K562 (cell line): ENCODE results near the gene ATF3. TPM values are rescaled to one million over a fixed set of nuclear protein-coding genes. Genes with fewer than 3 reads are reported as not detected.
A peak's percentile ranks its signal among the peaks of the same experiment; 100 is the strongest.

Experiments
- ATAC-seq: fragments of 200-7000 bp; cut with Tn5 transposase; 3 replicates; pipeline ENCODE4 v1.9.1; 2020; ENCODE audit warnings: moderate library complexity
- BruUV-seq: library from RNA; stranded (reverse); fragments of 400-500 nt; replicated peaks from 2 replicates; lab custom pipeline; 2021; lab: Mats Ljungman, UMichigan
- CTCF ChIA-PET: fragments of 300-600 bp; formaldehyde crosslinking; extraction: SDS; loops from one replicate; lab custom pipeline; 2021; ENCODE audit warnings: low intra/inter-chr PET ratio; lab: Yijun Ruan, JAX
- POLR2A ChIA-PET: fragments of 300-600, 350-650 bp; sonication (Branson Sonifier 250); formaldehyde crosslinking; extraction: SDS; loops from one replicate; lab custom pipeline; 2021; ENCODE audit warnings: antibody characterized with exemption, inconsistent platforms; lab: Yijun Ruan, JAX
- DNase-seq, 4 experiments: peaks; one replicate each; pipeline versions ENCODE4 v3.0.0 to v3.0.0-alpha.2; 2011 to 2018; ENCODE audit warnings: low spot score in 3 of 4, mixed read lengths in 3 of 4; ENCODE audit errors: extremely low read depth in 1 of 4
- FAIRE-seq: peaks from 2 replicates; lab custom pipeline; 2011; peaks lifted over from hg19 to GRCh38; lab: Jason Lieb, UNC
- H2AFZ ChIP-seq: 2 replicates; pipeline ENCODE4 v1.6.0; 2011; ENCODE audit warnings: low read depth, low read length, control low read depth, inconsistent platforms
- H3K27ac ChIP-seq: fragments of 200-600 bp; 3 replicates; pipeline ENCODE4 v1.8.0; 2011; ENCODE audit warnings: low read depth, mild to moderate bottlenecking, control low read depth, inconsistent platforms, low read length, moderate library complexity, mixed read lengths; ENCODE audit errors: extremely low read depth
- H3K27me3 ChIP-seq, 2 experiments: fragments of 300-600 bp in 1 of 2; 2 replicates in 1 of 2; 3 replicates in 1 of 2; pipeline versions ENCODE4 v1.6.0 to v1.8.0; 2011; ENCODE audit warnings: inconsistent platforms in 2 of 2, low read length in 2 of 2, mild to moderate bottlenecking in 1 of 2, mixed read lengths in 1 of 2, moderate library complexity in 1 of 2; ENCODE audit not compliant: control insufficient read depth in 2 of 2, insufficient read depth in 2 of 2
- H3K36me3 ChIP-seq: fragments of 300-600 bp; 3 replicates; pipeline ENCODE4 v1.8.0; 2011; ENCODE audit warnings: mild to moderate bottlenecking, low read length, inconsistent platforms; ENCODE audit not compliant: control insufficient read depth, insufficient read depth
- H3K4me1 ChIP-seq, 2 experiments: fragments of 200-600 bp in 1 of 2; replicated peaks in 1 of 2; 2 replicates in 1 of 2; 3 replicates in 1 of 2; pipeline versions ENCODE4 v1.5.1 to v1.8.0; 2011; ENCODE audit warnings: inconsistent platforms in 2 of 2, low read length in 2 of 2, mild to moderate bottlenecking in 1 of 2, mixed read lengths in 1 of 2, moderate library complexity in 1 of 2; ENCODE audit not compliant: control insufficient read depth in 2 of 2, insufficient read depth in 2 of 2
- H3K4me2 ChIP-seq: 2 replicates; pipeline ENCODE4 v1.6.1; 2011; ENCODE audit warnings: low read length, control low read depth, inconsistent platforms, mixed read lengths; ENCODE audit not compliant: insufficient read depth
- H3K4me3 ChIP-seq: fragments of 200-600 bp; sonication (generic), shearing (Covaris generic); 2 replicates; pipeline ENCODE4 v1.5.1; 2016; ENCODE audit warnings: control low read depth, inconsistent platforms
- H3K79me2 ChIP-seq: fragments of 200-600 bp; 3 replicates; pipeline ENCODE4 v1.8.0; 2011; ENCODE audit warnings: low read length, inconsistent platforms; ENCODE audit not compliant: control insufficient read depth, insufficient read depth
- H3K9ac ChIP-seq, 2 experiments: 2 replicates each; pipeline versions ENCODE4 v1.6.0 to v1.6.1; 2011; ENCODE audit warnings: low read depth in 2 of 2, low read length in 2 of 2, control low read depth in 1 of 2, inconsistent platforms in 1 of 2, mild to moderate bottlenecking in 1 of 2, mixed read lengths in 1 of 2; ENCODE audit not compliant: insufficient read depth in 1 of 2
- H3K9me1 ChIP-seq: one replicate; pipeline ENCODE4 v1.6.0; 2011; ENCODE audit warnings: inconsistent platforms, mild to moderate bottlenecking, low read length, moderate library complexity; ENCODE audit not compliant: control insufficient read depth, insufficient read depth
- H3K9me3 ChIP-seq: replicated peaks from 2 replicates; pipeline ENCODE4 v1.5.1; 2011; ENCODE audit warnings: low read depth, low read length, inconsistent platforms; ENCODE audit not compliant: control insufficient read depth, insufficient read depth
- H4K20me1 ChIP-seq: replicated peaks from 2 replicates; pipeline ENCODE4 v1.6.1; 2011; ENCODE audit warnings: low read length, inconsistent platforms, mixed read lengths; ENCODE audit not compliant: control insufficient read depth, insufficient read depth
- CEBPB ChIP-seq: fragments of 450-650 bp; IDR thresholded peaks from 2 replicates; pipeline ENCODE4 v1.6.1; 2016; ENCODE audit warnings: missing genetic modification characterization, missing compliant biosample characterization
- CEBPG ChIP-seq, 3 experiments: fragments of 200-800 bp in 1 of 3; sonication (Bioruptor generic) in 1 of 3; sonication (generic) in 1 of 3; formaldehyde crosslinking in 1 of 3; IDR thresholded peaks in 2 of 3; conservative IDR thresholded peaks in 1 of 3; 2 replicates each; pipeline versions ENCODE4 v1.6.1 to v1.8.0; 2016 to 2022; ENCODE audit warnings: missing compliant biosample characterization in 2 of 3, missing genetic modification characterization in 2 of 3, mild to moderate bottlenecking in 1 of 3, missing genetic modification reagents in 1 of 3
- CHD4 ChIP-seq: fragments of 200-600 bp; sonication (generic); IDR thresholded peaks from 3 replicates; pipeline ENCODE4 v1.6.1; 2012; ENCODE audit warnings: low read depth, mild to moderate bottlenecking, mixed read lengths, low read length, inconsistent platforms; ENCODE audit not compliant: insufficient read depth, insufficient replicate concordance, poor library complexity, severe bottlenecking
- ETV1 ChIP-seq: fragments of 450-650 bp; conservative IDR thresholded peaks from 2 replicates; pipeline ENCODE4 v1.6.1; 2016; ENCODE audit warnings: missing genetic modification characterization, control low read depth, low read depth, missing compliant biosample characterization
- HDAC8 ChIP-seq: fragments of 450-650 bp; IDR thresholded peaks from 2 replicates; pipeline ENCODE4 v1.6.1; 2016; ENCODE audit warnings: mild to moderate bottlenecking, missing genetic modification characterization, moderate library complexity, missing compliant biosample characterization
- HMG20B ChIP-seq: fragments of 250-450 bp; sonication (Bioruptor Pico); IDR thresholded peaks from 2 replicates; pipeline ENCODE4 v1.5.0; 2021; ENCODE audit warnings: mild to moderate bottlenecking
- NFIC ChIP-seq: fragments of 450-650 bp; IDR thresholded peaks from 2 replicates; pipeline ENCODE4 v1.6.1; 2017; ENCODE audit warnings: mild to moderate bottlenecking, inconsistent platforms
- RBM15 ChIP-seq: fragments of 200-400 bp; formaldehyde crosslinking; IDR thresholded peaks from 2 replicates; pipeline ENCODE4 v1.6.1; 2018; ENCODE audit warnings: mild to moderate bottlenecking, low read length, moderate library complexity; ENCODE audit not compliant: insufficient read depth
- SMAD3 ChIP-seq: fragments of 450-650 bp; formaldehyde crosslinking; conservative IDR thresholded peaks from 2 replicates; pipeline ENCODE4 v1.4.0; 2020; ENCODE audit warnings: mild to moderate bottlenecking
- SMARCC2 ChIP-seq: fragments of 450-650 bp; IDR thresholded peaks from 2 replicates; pipeline ENCODE4 v1.6.1; 2017; ENCODE audit warnings: antibody characterized with exemption, moderate library complexity, mild to moderate bottlenecking, low read depth
- TRIM24 ChIP-seq, 2 experiments: fragments of 450-650 bp; IDR thresholded peaks; 2 replicates each; pipeline ENCODE4 v1.6.1; 2016
- ZBED1 ChIP-seq: IDR thresholded peaks from 2 replicates; pipeline ENCODE4 v1.6.1; 2014
- ZFP36 ChIP-seq: fragments of 150-350 bp; IDR thresholded peaks from 2 replicates; pipeline ENCODE4 v1.6.1; 2018; ENCODE audit warnings: low read length, low read depth; ENCODE audit not compliant: partially characterized antibody
- ZFPM2 ChIP-seq: fragments of 250-450 bp; sonication (Bioruptor Pico); IDR thresholded peaks from 2 replicates; pipeline ENCODE4 v1.5.1; 2022; ENCODE audit warnings: mild to moderate bottlenecking
- WGBS: fragments of 100-300 bp; shearing (Covaris generic); methylation state at CpG from one replicate; pipeline ENCODE4 v1.1.6; 2016; ENCODE audit warnings: low coverage, mixed read lengths; ENCODE audit not compliant: insufficient coverage; ENCODE audit errors: missing lambda C conversion rate; 5-methylcytosine and 5-hydroxymethylcytosine counted together
- in situ Hi-C: fragments of 300-500 bp; cut with MboI; formaldehyde crosslinking; loops from 4 replicates; pipeline ENCODE4 v1.15.0; 2018; ENCODE audit warnings: inconsistent platforms, mixed read lengths
- intact Hi-C: fragments of 100-400 bp; cut with micrococcal nuclease; formaldehyde crosslinking; loops from 2 replicates; pipeline ENCODE4 v1.14.2; 2022
- polyA plus RNA-seq, 8 experiments: library from polyadenylated mRNA; depleted of rRNA in 4 of 8; stranded (reverse) in 5 of 8; unstranded in 3 of 8; fragments of >200 nt; fragmentation: Nextera tagmentation in 2 of 8; fragmentation: Illumina TruSeq in 1 of 8; extraction: Ambion mirVana in 2 of 8; extraction: Trizol in 1 of 8; gene quantifications; 2 replicates each; pipeline versions ENCODE4 v1.2.1 to v1.2.3, GENCODE V29; 2011 to 2014; ENCODE audit warnings: inconsistent platforms in 1 of 8, missing spikeins in 1 of 8
- total RNA-seq, 7 experiments: library from RNA; depleted of rRNA in 6 of 7; stranded (reverse); fragments of >200 nt in 6 of 7; fragmentation: Illumina TruSeq in 2 of 7; extraction: Trizol in 2 of 7; gene quantifications; 2 replicates each; pipeline versions ENCODE4 v1.2.1 to v1.2.3, GENCODE V29; 2011 to 2021; ENCODE audit warnings: low replicate concordance in 1 of 7
- TF ChIP-seq, protein P1 (sequence below): sonication (generic); formaldehyde crosslinking; IDR thresholded peaks from 2 replicates; pipeline ENCODE4 v1.4.0; 2020; ENCODE audit warnings: mild to moderate bottlenecking, missing genetic modification reagents

ATF3 gene
- total and polyA plus RNA-seq, 9 of the 15 experiments (the other 6 are each of a cell fraction or from before 2014, with no cell fraction given): 3.5 to 28.2 (median 19.8) TPM

GRCh38 chr1:212587888-212588510 is 20.6 kb upstream of the ATF3 start:
- CTCF ChIA-PET: no interaction called here
- no TSS peak for BruUV-seq

GRCh38 chr1:212589446-212589845 is 19.1 kb upstream of the ATF3 start:
- DNase-seq (no peak), FAIRE-seq (no peak), ATAC-seq (no peak)
- no peaks in the 10 kb centered on the region for H3K9me3 ChIP-seq
- no peaks in the 10 kb centered on the region; a peak in 3 of 5 replicates for H3K4me1 ChIP-seq
- H3K9me1 ChIP-seq: no peaks in the 10 kb centered on the region
- H3K4me2 ChIP-seq: no peak overlapping the region
- no TSS peak for BruUV-seq
- no peak overlapping the region for H2AFZ ChIP-seq
- no peak overlapping the region for H3K27ac ChIP-seq
- H3K4me3 ChIP-seq: no peak overlapping the region
- 0% methylated on average over 3 of the region's 3 CpGs for WGBS
- no peaks in the 10 kb centered on the region for H3K36me3 ChIP-seq
- CTCF ChIA-PET: no interaction called here
- H3K9ac ChIP-seq: no peak overlapping the region
- in situ Hi-C loops: no loop called here
- H4K20me1 ChIP-seq: 0 out of 2 replicates have a peak, but pooled peaks cover 6% of the 10 kb centered on the region
- intact Hi-C loops: no loop called here
- H3K27me3 ChIP-seq: peaks cover 38 to 52% of the 10 kb centered on the region in 2 experiments
- POLR2A ChIA-PET: interaction anchor here (0.5 to 1.7 kb wide), 3 partner anchors 10 to 102 kb away, joined by 3 to 5 read pairs (median 4); no protein-coding TSS in a partner anchor
- H3K79me2 ChIP-seq: no peaks in the 10 kb centered on the region
- TF ChIP-seq CHD4 (no peak), SMAD3 (CRISPR knock-in tag) (no peak), ZFP36 (no peak), NFIC (peak; percentile 67), CEBPG (CRISPR knock-in tag; IDR thresholded peaks at IDR 0.05) (no peak), CEBPG (tag; conservative IDR thresholded peaks at IDR 0.05 in 1 of 2, IDR thresholded peaks at IDR 0.05 in 1 of 2) (peak; percentile 54 to 81; a peak in 3 of 4 replicates), TRIM24 (IDR thresholded peaks at IDR 0.05) (0 out of 4 replicates have a peak, but pooled peaks of 1 of the 2 experiments have one; percentile 11), CEBPB (tag) (peak; percentile 60; the same call in 1 of the 2 replicates), SMARCC2 (no peak), HDAC8 (tag) (no peak), HMG20B (CRISPR knock-in tag) (no peak), ZFPM2 (CRISPR knock-in tag) (no peak), ZBED1 (no peak)
- TF ChIP-seq, protein P1, sequence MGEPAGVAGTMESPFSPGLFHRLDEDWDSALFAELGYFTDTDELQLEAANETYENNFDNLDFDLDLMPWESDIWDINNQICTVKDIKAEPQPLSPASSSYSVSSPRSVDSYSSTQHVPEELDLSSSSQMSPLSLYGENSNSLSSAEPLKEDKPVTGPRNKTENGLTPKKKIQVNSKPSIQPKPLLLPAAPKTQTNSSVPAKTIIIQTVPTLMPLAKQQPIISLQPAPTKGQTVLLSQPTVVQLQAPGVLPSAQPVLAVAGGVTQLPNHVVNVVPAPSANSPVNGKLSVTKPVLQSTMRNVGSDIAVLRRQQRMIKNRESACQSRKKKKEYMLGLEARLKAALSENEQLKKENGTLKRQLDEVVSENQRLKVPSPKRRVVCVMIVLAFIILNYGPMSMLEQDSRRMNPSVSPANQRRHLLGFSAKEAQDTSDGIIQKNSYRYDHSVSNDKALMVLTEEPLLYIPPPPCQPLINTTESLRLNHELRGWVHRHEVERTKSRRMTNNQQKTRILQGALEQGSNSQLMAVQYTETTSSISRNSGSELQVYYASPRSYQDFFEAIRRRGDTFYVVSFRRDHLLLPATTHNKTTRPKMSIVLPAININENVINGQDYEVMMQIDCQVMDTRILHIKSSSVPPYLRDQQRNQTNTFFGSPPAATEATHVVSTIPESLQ: no peak

More at GRCh38 chr1:212587888-212588510, 20.6 kb upstream of the ATF3 start:
- 0 out of 2 replicates have a peak, but pooled peaks cover 6% of the 10 kb centered on the region for H4K20me1 ChIP-seq
- intact Hi-C loops: no loop called here
- peaks cover 48 to 64% of the 10 kb centered on the region in 2 experiments for H3K27me3 ChIP-seq
- no peaks in the 10 kb centered on the region for H3K79me2 ChIP-seq
- under 1% methylated on average over 13 of the region's 13 CpGs for WGBS
- TF ChIP-seq ETV1 (tag): 0 out of 2 replicates have a peak, but pooled peaks have one; percentile 0
- TF ChIP-seq RBM15: no peak
- in situ Hi-C loops: no loop called here
- H3K4me2 ChIP-seq: no peak overlapping the region
- H2AFZ ChIP-seq: no peak overlapping the region
- ATAC-seq: peak; percentile 54
- no peak for DNase-seq
- no peaks in the 10 kb centered on the region; a peak in 3 of 5 replicates for H3K4me1 ChIP-seq
- H3K27ac ChIP-seq: no peak overlapping the region
- H3K9ac ChIP-seq: no peak overlapping the region
- H3K9me3 ChIP-seq: no peaks in the 10 kb centered on the region
- no peak for FAIRE-seq
- POLR2A ChIA-PET: interaction anchor here (0.6 to 1.7 kb wide), 3 partner anchors 8 to 28 kb away, joined by 3 to 5 read pairs (median 5); no protein-coding TSS in a partner anchor
- no peaks in the 10 kb centered on the region for H3K36me3 ChIP-seq
- H3K9me1 ChIP-seq: no peaks in the 10 kb centered on the region
- H3K4me3 ChIP-seq: no peak overlapping the region
